Gastrocnemius medialis (tissue), 4 donors: Measurements from ENCODE around the gene SPDYE6.

ENCODE experiments used
- CTCF ChIP-seq, 5 experiments: fragments of 450-650 bp in 3 of 5; fragments of 200-600 bp in 2 of 5; sonication (generic) in 2 of 5; IDR thresholded peaks in 4 of 5; conservative IDR thresholded peaks in 1 of 5; 1 replicate in 4 of 5; 2 replicates in 1 of 5; pipeline ENCODE4 v1.5.1; 2016 to 2019; ENCODE audit warnings: antibody characterized with exemption in 5 of 5, mild to moderate bottlenecking in 3 of 5, moderate library complexity in 3 of 5
- POLR2A ChIP-seq, 2 donors: fragments of 450-650 bp; IDR thresholded peaks; one replicate each; pipeline ENCODE4 v1.6.1; 2017; ENCODE audit warnings: antibody characterized with exemption in 2 of 2, mild to moderate bottlenecking in 2 of 2, moderate library complexity in 2 of 2

DNA sequence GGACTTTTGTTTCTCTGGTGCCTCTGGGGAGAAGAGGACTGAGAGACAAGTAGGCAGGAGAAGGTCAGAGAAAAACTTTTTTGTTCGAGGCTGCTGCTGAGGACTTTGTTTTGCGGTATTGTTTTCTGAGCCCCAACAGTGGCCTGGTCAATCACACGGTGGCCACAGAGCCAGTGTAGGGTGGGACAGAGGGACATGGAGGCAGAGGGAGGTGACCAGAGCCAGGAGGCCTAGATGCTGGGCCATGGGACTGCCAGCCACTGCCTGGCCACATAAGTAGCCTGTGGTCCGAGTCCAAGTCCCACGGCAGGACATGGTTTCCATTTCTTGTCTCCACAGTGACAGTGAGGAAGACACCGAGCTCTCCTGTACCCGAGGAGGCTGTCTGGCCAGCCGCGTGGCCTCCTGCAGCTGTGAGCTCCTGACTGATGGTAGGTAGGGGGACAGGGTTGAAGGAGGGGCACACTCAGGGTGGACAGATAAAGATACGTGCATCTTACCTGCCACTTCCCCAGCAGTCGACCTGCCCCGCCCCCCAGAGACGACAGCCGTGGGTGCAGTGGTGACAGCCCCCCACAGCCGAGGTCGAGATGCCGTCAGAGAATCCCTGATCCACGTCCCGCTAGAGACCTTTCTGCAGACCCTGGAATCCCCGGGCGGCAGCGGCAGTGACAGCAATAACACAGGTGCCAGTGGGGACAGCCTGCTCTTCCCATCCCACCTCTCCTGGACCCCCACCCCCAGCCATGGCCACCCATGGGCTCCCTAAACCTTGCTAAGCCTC lies 42.1 kb downstream of the SPDYE6 start:
- TF ChIP-seq POLR2A (IDR thresholded peaks at IDR 0.05) (no peak), CTCF (IDR thresholded peaks at IDR 0.05 in 4 of 5, conservative IDR thresholded peaks at IDR 0.05 in 1 of 5) (no peak)
